Sigmoid colon (tissue), 3 donors: ENCODE data around the gene EHHADH.

Source experiments
- POLR2A ChIP-seq, 2 donors: fragments of 450-650 bp; IDR thresholded peaks; one replicate each; pipeline ENCODE4 v1.6.1; 2016; ENCODE audit warnings: antibody characterized with exemption in 2 of 2, mild to moderate bottlenecking in 2 of 2, moderate library complexity in 2 of 2
- TF ChIP-seq, protein P1 (sequence below), 4 experiments: fragments of 450-650 bp in 3 of 4; fragments of 200-600 bp in 1 of 4; IDR thresholded peaks; one replicate each; pipeline ENCODE4 v1.5.1; 2016 to 2019; ENCODE audit warnings: antibody characterized with exemption in 4 of 4, mild to moderate bottlenecking in 3 of 4, moderate library complexity in 2 of 4

DNA sequence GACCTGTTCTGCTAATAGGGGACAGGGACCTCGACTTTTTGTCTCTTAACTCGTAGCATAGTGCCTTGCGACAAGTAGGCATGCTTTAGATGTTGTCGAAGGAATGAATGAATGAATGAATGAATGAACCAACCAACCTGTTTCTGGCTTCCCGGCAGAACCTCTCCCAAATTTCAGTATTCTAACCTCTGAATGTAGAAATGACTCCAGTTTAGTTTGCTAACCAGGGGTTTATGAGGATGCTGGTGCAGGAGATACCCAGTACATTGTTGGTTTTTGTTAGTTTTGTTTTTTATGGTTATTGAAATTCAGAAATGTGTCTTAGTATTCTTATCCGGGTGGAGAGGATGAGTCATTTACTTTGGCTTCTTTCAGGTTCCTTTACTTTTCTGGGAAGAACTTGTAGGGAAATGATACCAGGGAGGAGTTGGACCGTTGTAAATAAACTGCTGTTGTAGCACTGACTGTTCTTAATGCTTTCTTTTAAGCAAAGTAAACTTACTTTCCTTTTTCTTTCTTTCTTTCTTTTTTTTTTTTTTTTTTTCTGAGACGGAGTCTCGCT is 29.6 kb upstream of the EHHADH start:
- TF ChIP-seq, protein P1, sequence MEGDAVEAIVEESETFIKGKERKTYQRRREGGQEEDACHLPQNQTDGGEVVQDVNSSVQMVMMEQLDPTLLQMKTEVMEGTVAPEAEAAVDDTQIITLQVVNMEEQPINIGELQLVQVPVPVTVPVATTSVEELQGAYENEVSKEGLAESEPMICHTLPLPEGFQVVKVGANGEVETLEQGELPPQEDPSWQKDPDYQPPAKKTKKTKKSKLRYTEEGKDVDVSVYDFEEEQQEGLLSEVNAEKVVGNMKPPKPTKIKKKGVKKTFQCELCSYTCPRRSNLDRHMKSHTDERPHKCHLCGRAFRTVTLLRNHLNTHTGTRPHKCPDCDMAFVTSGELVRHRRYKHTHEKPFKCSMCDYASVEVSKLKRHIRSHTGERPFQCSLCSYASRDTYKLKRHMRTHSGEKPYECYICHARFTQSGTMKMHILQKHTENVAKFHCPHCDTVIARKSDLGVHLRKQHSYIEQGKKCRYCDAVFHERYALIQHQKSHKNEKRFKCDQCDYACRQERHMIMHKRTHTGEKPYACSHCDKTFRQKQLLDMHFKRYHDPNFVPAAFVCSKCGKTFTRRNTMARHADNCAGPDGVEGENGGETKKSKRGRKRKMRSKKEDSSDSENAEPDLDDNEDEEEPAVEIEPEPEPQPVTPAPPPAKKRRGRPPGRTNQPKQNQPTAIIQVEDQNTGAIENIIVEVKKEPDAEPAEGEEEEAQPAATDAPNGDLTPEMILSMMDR (IDR thresholded peaks at IDR 0.05), result no peak
- TF ChIP-seq POLR2A (IDR thresholded peaks at IDR 0.05), result no peak
